GM20431 (cell line): ENCODE measurements around the gene SARDH.

Experiments used
- in situ Hi-C: fragments of 300-500 bp; cut with MseI, MboI; formaldehyde crosslinking; loops from one replicate; pipeline ENCODE4 v1.15.0; 2020; ENCODE audit warnings: low sequenced_read_pairs; ENCODE audit not compliant: unreplicated experiment

The SARDH gene

GRCh38 chr9:133690081-133690561 lies 48.0 kb downstream of the SARDH start:
- in situ Hi-C loops: no loop called here

- in situ Hi-C loops: no loop called here
Measured at GRCh38 chr9:133689151-133689763, 48.9 kb downstream of the SARDH start.

GRCh38 chr9:133687856-133688761 lies 50.0 kb downstream of the SARDH start:
- in situ Hi-C loops: no loop called here

- in situ Hi-C loops: no loop called here
Measured at GRCh38 chr9:133686642-133687575, 51.2 kb downstream of the SARDH start.

GRCh38 chr9:133685653-133686609 lies 52.2 kb downstream of the SARDH start:
- in situ Hi-C loops: no loop called here

GRCh38 chr9:133684936-133685361 lies 53.2 kb downstream of the SARDH start:
- in situ Hi-C loops: no loop called here

- in situ Hi-C loops: no loop called here
Measured at GRCh38 chr9:133684121-133684935, 53.8 kb downstream of the SARDH start.

- in situ Hi-C loops: no loop called here
Measured at GRCh38 chr9:133683586-133684120, 54.5 kb downstream of the SARDH start.

- in situ Hi-C loops: no loop called here
Measured at GRCh38 chr9:133682818-133683585, 55.1 kb downstream of the SARDH start.

- in situ Hi-C loops: no loop called here
Measured at GRCh38 chr9:133681658-133682306, 56.4 kb downstream of the SARDH start.

GRCh38 chr9:133680976-133681657 lies 57.0 kb downstream of the SARDH start:
- in situ Hi-C loops: no loop called here

- in situ Hi-C loops: no loop called here
Measured at GRCh38 chr9:133680250-133680975, 57.7 kb downstream of the SARDH start.

- in situ Hi-C loops: no loop called here
Measured at GRCh38 chr9:133679466-133680061, 58.6 kb downstream of the SARDH start.

GRCh38 chr9:133679056-133679455 lies 59.1 kb downstream of the SARDH start:
- in situ Hi-C loops: no loop called here
